Measurements from ENCODE around the gene CLASP1. TPM values are rescaled to one million over a fixed set of nuclear protein-coding genes. Genes with fewer than 3 reads are reported as not detected.

CLASP1 gene
- total RNA-seq, 1 experiment from 2014 or later = 46.1 TPM

DNA sequence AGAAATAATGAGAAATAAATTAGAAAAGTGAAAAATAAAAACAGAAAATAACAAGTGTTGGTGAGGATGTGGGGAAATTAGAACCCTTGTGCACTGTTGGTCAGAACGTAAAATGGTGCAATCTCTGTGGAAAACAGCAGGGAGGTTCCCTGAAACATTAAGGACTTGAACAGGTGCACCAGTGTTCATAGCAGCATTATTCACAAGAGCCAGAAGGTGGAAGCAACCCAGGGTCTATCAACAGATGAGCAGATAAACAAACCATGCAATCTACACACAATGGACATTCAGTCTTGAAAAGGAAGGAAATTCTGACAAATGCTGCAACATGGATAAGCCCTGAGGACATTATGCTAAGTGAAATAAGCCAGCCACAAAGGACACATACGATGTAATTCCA is 306.1 kb downstream of the CLASP1 start:
- H3K4me1 Mint-ChIP-seq (ENCODE audit: low read depth, unreplicated experiment) = no peaks in the 10 kb centered on the region
- DNase-seq = no peak
- H3K9me3 Mint-ChIP-seq (ENCODE audit: unreplicated experiment) = no peaks in the 10 kb centered on the region
- ChIA-PET CTCF (no interaction called here), POLR2A (no interaction called here)
- intact Hi-C loops (cut with micrococcal nuclease; ENCODE audit: unreplicated experiment) = no loop called here
- Histone ChIP-seq H3K27me3 (replicated peaks; ENCODE audit: control insufficient read depth, insufficient read depth, low read length) (no peaks in the 10 kb centered on the region), H3K9me3 (no peaks in the 10 kb centered on the region), H3K4me1 (no peaks in the 10 kb centered on the region), H3K4me3 (ENCODE audit: low read depth, low read length) (no peak overlapping the region), H3K36me3 (ENCODE audit: control insufficient read depth, insufficient read depth, low read length) (no peaks in the 10 kb centered on the region; the same call in none of the 2 replicates)
- H3K36me3 Mint-ChIP-seq (ENCODE audit: insufficient read depth, unreplicated experiment) = peaks cover 34% of the 10 kb centered on the region
- no peak overlapping the region for H3K4me3 Mint-ChIP-seq (ENCODE audit: unreplicated experiment)
- TF ChIP-seq, protein P1, sequence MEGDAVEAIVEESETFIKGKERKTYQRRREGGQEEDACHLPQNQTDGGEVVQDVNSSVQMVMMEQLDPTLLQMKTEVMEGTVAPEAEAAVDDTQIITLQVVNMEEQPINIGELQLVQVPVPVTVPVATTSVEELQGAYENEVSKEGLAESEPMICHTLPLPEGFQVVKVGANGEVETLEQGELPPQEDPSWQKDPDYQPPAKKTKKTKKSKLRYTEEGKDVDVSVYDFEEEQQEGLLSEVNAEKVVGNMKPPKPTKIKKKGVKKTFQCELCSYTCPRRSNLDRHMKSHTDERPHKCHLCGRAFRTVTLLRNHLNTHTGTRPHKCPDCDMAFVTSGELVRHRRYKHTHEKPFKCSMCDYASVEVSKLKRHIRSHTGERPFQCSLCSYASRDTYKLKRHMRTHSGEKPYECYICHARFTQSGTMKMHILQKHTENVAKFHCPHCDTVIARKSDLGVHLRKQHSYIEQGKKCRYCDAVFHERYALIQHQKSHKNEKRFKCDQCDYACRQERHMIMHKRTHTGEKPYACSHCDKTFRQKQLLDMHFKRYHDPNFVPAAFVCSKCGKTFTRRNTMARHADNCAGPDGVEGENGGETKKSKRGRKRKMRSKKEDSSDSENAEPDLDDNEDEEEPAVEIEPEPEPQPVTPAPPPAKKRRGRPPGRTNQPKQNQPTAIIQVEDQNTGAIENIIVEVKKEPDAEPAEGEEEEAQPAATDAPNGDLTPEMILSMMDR (IDR thresholded peaks at IDR 0.05; ENCODE audit: insufficient read depth in 1 of 2, low read depth in 1 of 2, low read length in 1 of 2, severe bottlenecking in 1 of 2, unreplicated experiment in 1 of 2) = no peak
- BruUV-seq (replicated peaks) = no TSS peak
- H3K27ac Mint-ChIP-seq (ENCODE audit: unreplicated experiment) = no peak overlapping the region
- H3K27me3 Mint-ChIP-seq (ENCODE audit: insufficient read depth, unreplicated experiment) = no peaks in the 10 kb centered on the region

DNA sequence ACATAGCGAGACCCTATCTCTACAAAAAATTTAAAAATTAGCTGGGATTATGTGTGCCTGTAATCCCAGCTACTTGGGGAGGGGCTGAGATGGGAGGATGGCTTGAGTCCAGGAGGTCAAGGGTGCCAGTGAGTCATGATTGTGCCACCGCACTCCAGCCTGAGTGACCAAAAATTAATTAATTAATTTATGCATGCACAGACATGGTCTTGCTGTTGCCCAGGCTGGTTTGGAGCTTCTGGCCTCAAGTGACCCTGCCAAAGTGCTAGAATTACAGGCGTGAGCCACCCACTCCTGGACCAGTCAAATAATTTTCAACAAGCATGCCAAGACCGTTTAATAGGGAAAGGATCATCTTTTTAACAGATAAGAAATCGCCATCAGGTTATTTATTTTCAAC is 306.5 kb downstream of the CLASP1 start:
- Mint-ChIP-seq H3K9me3 (ENCODE audit: unreplicated experiment) (no peaks in the 10 kb centered on the region), H3K27me3 (ENCODE audit: insufficient read depth, unreplicated experiment) (no peaks in the 10 kb centered on the region), H3K4me1 (ENCODE audit: low read depth, unreplicated experiment) (no peaks in the 10 kb centered on the region), H3K27ac (ENCODE audit: unreplicated experiment) (no peak overlapping the region), H3K4me3 (ENCODE audit: unreplicated experiment) (no peak overlapping the region), H3K36me3 (ENCODE audit: insufficient read depth, unreplicated experiment) (peaks cover 30% of the 10 kb centered on the region)
- Histone ChIP-seq H3K4me3 (ENCODE audit: low read depth, low read length) (no peak overlapping the region), H3K4me1 (no peaks in the 10 kb centered on the region), H3K9me3 (no peaks in the 10 kb centered on the region), H3K36me3 (ENCODE audit: control insufficient read depth, insufficient read depth, low read length) (no peaks in the 10 kb centered on the region; the same call in none of the 2 replicates), H3K27me3 (replicated peaks; ENCODE audit: control insufficient read depth, insufficient read depth, low read length) (no peaks in the 10 kb centered on the region)
- DNase-seq = no peak
- POLR2A ChIA-PET = no interaction called here
- TF ChIP-seq, protein P1 (IDR thresholded peaks at IDR 0.05; ENCODE audit: insufficient read depth in 1 of 2, low read depth in 1 of 2, low read length in 1 of 2, severe bottlenecking in 1 of 2, unreplicated experiment in 1 of 2) = no peak
- CTCF ChIA-PET = no interaction called here
- BruUV-seq (replicated peaks) = no TSS peak
- intact Hi-C loops (cut with micrococcal nuclease; ENCODE audit: unreplicated experiment) = no loop called here

DNA sequence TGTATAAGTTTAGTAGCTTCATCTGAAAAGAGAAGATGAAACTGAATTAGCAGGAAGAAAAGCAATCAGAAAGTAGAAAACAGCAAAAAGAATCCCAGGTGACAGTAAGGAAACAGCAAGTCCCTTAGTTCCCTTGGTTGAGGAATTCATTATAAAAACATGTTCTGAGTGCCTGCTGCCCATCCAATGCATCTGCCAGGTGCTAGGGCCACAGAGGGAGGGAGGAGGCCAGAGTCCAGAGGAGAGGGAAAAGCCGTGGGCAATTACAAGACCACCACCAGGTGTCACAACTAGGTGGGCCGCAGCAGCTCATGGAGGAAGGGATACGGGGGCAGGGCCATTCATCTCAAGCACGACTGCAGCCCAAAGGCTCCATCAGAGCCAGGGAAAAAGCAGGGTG is 308.3 kb downstream of the CLASP1 start:
- H3K27me3 Mint-ChIP-seq (ENCODE audit: insufficient read depth, unreplicated experiment) = no peaks in the 10 kb centered on the region
- no peaks in the 10 kb centered on the region for H3K4me1 Mint-ChIP-seq (ENCODE audit: low read depth, unreplicated experiment)
- POLR2A ChIA-PET = no interaction called here
- TF ChIP-seq, protein P1 (IDR thresholded peaks at IDR 0.05; ENCODE audit: insufficient read depth in 1 of 2, low read depth in 1 of 2, low read length in 1 of 2, severe bottlenecking in 1 of 2, unreplicated experiment in 1 of 2) = no peak
- no peak for DNase-seq
- H3K9me3 Mint-ChIP-seq (ENCODE audit: unreplicated experiment) = no peaks in the 10 kb centered on the region
- no peaks in the 10 kb centered on the region; the same call in 1 of the 2 replicates for H3K36me3 ChIP-seq (ENCODE audit: control insufficient read depth, insufficient read depth, low read length)
- H3K4me3 ChIP-seq (ENCODE audit: low read depth, low read length) = no peak overlapping the region
- peaks cover under 1% of the 10 kb centered on the region; the same call in 1 of the 2 replicates for H3K4me1 ChIP-seq
- BruUV-seq (replicated peaks) = no TSS peak
- H3K9me3 ChIP-seq = no peaks in the 10 kb centered on the region
- CTCF ChIA-PET = no interaction called here
- no peak overlapping the region for H3K4me3 Mint-ChIP-seq (ENCODE audit: unreplicated experiment)
- peak overlapping the region; percentile 7 for H3K27ac Mint-ChIP-seq (ENCODE audit: unreplicated experiment)
- intact Hi-C loops (cut with micrococcal nuclease; ENCODE audit: unreplicated experiment) = no loop called here
- no peaks in the 10 kb centered on the region for H3K27me3 ChIP-seq (replicated peaks; ENCODE audit: control insufficient read depth, insufficient read depth, low read length)
- H3K36me3 Mint-ChIP-seq (ENCODE audit: insufficient read depth, unreplicated experiment) = peaks cover 26% of the 10 kb centered on the region
